Stimulated activated CD8-positive, alpha-beta memory T cell treated with anti-CD3 and anti-CD28 coated beads, Interleukin-2, amount 100 ng/mL, for 1 hour (primary cell): ENCODE measurements around the gene DENND2A.
"Not testable (repeated sequence)": the region's sequence is repeated elsewhere in the genome, so short reads cannot be mapped to it uniquely, and the experiment has no call there.

Experiments
- DNase-seq, 2 donors: peaks; one replicate each; pipeline ENCODE4 v3.0.0-alpha.2; 2020; ENCODE audit warnings: low read depth in 2 of 2

Gene DENND2A, protein sequence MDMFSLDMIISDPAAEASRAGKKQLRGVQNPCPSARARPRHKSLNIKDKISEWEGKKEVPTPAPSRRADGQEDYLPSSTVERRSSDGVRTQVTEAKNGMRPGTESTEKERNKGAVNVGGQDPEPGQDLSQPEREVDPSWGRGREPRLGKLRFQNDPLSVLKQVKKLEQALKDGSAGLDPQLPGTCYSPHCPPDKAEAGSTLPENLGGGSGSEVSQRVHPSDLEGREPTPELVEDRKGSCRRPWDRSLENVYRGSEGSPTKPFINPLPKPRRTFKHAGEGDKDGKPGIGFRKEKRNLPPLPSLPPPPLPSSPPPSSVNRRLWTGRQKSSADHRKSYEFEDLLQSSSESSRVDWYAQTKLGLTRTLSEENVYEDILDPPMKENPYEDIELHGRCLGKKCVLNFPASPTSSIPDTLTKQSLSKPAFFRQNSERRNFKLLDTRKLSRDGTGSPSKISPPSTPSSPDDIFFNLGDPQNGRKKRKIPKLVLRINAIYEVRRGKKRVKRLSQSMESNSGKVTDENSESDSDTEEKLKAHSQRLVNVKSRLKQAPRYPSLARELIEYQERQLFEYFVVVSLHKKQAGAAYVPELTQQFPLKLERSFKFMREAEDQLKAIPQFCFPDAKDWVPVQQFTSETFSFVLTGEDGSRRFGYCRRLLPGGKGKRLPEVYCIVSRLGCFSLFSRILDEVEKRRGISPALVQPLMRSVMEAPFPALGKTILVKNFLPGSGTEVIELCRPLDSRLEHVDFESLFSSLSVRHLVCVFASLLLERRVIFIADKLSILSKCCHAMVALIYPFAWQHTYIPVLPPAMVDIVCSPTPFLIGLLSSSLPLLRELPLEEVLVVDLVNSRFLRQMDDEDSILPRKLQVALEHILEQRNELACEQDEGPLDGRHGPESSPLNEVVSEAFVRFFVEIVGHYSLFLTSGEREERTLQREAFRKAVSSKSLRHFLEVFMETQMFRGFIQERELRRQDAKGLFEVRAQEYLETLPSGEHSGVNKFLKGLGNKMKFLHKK

DNA sequence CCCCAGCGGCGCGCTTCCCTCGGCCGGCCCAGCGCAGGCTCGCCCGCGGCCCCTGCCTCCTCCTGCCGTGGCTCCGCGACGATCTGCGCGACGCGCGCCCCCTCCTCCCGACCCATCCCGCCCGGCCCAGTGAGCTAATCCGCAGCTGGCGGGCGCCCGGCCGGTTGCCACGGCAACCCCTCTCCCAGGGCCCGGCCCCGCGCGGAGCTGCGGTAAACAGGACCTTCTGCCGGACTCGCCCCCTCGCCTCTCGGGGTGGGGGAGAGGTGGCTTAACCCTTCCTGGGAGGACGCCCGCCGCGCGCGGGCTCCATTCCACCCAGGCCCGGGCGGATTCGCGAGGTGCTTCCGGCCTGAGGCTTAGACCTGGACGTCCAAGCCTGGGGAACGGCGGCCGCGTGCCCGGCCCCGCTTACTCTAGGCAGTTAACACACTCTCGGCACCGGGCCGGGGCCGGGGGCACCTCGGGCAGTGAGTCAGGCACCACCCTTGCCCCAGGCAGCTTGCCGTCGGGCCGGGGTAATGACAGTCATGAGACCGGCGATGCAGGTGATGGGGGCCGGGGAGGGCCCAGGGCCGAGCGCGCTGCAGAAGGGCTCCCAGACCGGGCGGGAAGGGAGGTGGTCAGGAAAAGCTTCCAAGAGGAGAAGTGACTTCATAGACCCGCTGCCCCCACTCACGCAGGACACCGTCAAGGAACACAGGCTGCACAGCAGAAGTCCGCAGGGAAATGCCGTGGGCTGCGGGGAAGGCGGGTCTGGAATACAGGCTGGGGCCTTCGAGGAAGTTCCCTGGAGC, at the start of gene DENND2A:
Gene DENND2A (minus strand): TSS at position 87 of the 797 bp plus-strand sequence. CDS start 38,416 bp downstream, outside the sequence.
- DNase-seq: no peak

DNA sequence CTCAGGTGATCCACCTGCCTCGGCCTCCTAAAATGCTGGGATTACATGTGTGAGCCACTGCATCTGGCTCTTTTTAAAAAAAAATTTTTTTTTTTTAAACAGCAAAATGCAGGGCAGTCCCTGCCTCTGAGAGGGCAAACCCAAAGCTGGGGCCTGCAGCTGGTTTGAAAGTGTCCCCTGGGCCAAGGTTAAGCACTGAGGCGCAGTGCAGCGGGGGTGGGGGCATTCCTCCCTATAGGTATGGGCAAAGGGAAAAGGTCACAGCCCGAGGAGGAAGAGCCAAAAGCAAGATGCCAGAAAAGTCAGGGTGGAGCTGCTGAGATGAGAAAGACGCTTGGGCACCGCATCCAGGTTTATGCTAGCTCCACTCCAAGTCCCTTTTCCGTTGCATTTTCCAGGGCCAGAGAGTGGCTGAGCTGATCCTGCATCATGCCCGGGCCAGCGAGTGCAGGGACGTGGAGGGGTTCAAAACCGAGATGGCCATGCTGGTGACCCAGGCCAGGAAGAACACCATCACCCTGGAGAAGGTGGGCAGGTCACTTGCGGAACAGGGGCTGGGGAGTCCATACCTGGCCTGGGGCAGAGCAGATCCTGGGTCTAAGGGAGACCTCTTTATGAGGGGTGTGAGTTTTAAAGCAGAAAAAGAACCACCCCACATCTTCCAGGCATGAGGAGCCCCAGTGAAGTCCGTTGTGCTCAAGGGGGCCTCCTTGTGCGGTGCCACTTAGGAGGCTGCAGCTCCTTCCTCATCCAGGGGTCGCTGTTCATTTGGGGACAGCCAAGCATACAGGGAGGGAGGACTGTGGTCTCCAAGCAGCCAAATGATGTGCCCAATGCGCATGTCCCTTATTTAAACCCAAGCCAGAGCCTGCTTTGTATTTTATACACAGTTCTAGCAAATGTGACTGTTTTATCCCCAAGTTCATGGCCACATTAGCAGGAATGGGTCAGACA, 48.9 kb upstream of the DENND2A start:
- DNase-seq: no peak

DNA sequence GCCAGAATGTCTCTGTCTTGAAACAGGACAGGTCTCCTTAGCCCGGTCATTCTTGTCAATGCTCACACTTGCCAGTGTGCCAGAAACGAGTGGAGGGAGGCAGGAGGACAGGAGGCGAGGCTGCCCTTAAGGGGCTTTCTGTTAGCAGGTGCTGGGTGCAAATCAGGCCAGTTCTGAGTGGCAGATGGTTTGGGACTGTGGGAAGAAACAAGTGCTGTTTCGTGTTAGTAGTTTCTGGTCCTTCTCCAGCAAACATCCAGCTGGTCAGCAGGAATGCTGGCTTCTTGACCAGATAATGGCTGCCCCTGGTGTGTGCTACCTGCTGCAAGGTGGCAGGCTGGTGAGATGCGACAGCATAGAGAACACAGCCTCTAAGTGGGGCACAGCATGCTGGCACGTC, 47.7 kb upstream of the DENND2A start:
- no peak for DNase-seq

DNA sequence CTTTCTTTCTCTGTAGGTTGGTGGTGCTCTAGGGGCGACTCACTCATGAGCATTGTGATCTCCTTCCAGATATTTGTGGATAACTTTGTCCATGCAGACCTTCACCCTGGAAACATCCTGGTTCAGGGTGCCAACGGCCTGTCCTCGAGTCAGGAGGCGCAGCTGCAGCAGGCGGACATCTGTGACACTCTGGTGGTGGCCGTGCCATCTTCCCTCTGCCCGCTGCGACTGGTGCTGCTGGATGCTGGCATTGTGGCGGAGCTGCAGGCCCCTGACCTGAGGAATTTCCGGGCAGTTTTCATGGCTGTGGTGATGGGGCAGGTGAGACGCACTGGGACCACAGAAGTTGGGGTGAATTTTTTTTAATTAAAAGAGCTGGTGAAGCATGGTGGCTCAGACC, 46.3 kb upstream of the DENND2A start:
- no peak for DNase-seq

DNA sequence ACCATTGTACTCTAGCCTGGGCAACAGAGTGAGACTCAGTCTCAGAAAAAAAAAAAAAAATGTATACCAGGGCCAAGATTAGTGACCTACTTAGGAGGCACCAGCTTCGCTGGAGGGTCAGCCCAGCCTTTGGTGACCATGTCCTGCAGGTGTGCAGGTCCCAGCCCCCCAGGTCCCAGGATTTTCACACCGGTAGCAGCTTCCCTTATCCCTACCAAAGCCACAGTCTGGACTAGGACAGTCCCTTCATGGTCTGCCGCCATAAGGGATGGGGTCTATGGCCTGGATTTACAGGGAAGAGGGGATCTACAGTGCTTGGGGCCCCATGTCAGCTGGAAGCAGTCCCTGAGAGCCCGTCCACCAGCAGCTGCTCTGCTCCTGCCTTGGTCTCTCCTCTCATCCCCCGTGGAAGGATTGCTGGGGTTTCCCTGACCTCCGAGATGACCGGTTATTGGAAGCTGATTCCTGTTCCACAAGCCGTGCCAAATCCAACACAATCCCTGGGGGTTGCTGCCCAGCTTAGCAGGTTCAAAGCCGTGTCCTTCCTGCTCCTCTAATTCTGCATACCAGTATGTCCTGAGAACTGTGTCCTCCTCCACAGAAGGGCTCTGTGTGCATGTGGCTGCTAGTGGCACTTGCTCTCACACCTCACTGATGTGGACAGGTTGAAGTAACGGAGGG, 44.9 kb upstream of the DENND2A start:
- no peak for DNase-seq

DNA sequence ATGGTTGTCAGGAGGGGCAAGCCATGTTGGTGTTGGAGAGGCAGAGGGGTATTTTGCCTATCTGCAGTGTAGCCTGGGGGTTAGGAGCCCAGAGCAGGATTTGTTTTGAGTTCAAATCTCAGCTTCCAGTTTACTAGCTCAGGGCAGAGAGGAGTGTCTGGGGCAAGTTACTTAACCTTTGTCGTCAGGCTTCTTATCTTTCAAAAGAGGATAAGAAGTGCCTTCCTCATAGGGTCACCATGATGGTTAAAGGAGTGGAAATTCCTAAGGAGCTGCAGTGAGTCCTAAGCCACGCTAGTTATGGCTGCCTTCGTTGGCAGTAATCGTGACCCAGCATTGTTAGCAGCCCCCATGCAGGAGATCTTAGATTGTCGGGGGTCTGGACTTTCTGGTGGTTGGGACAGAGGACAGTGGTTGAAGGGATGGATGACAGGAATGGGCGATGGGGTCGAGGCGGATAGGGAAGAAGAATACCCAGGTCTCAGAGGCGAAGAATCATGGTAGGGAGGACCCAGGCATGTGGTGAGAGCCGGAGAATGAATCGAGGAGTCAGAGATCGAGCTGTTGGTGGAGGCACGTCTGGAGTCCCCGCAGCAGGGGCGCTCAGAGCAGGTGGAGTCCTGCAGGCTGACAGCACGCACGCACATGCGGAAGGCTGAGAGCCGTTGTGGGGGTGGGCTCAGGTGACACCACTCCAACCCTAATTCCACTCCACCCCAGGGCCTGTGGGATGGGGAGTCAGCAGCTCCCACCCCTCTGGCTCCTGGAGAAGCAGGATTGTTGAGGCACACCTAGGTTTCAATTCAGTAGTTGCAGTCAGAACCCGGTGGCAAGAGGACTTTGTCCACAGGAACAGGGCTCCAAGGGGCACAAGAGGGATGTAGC, 43.7 kb upstream of the DENND2A start:
- DNase-seq: no peak

DNA sequence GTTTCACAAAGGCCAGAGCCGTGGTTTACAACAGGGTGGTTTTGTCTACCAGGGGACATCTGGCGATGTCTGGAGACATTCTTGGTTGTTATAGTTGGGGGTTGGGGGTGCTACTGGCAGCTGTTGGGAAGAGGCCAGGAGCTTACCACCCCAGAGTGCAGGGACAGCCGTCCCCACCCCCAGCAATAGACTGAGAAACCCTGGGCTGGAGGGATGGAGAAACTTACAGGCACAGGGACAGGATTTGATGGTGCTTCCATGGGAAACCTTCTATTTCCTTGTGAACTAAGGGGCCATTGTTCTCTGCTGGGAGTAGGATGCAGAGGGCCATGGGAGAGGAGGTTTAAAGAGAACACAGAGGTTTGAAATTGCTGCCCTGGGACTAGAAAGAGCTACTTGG, 43.0 kb upstream of the DENND2A start:
- DNase-seq: no peak

DNA sequence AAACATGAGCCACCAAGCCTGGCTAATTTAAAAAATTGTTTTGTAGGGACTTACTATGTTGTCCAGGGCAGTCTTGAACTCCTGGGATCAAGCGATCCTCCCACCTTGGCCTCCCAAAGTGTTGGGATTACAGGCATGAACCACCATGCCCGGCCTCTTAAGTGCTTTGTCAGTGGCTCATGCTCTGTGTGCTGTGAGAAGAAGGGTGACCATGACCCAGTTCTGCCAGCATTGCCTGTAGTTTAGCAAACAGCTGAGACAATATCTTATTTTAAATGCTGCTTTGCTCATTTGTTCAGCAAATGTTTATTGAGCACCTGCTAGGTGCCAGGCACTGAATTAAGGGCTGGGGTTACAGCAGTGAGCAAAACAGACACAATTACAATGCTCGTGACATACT, 41.2 kb upstream of the DENND2A start:
- no peak for DNase-seq

DNA sequence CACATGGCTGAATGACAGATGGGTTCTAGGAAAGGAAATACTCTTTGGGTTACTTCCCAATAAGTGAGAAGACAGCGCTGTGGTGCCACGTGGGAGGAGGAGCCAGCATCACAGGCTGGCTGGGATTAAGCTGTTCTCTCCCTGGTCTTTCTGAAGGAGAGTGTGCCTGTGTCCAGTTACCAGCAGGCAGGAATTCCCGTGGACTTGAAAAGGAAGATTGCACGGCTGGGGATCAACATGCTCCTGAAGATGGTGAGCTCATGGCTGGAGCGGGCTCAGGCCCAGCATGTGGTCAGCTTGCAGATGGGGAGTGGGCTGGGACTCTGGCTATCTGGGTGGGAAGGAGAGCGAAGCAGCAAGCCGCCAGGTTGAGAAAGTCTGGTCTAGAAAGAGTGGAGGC, 40.3 kb upstream of the DENND2A start:
- no peak for DNase-seq

DNA sequence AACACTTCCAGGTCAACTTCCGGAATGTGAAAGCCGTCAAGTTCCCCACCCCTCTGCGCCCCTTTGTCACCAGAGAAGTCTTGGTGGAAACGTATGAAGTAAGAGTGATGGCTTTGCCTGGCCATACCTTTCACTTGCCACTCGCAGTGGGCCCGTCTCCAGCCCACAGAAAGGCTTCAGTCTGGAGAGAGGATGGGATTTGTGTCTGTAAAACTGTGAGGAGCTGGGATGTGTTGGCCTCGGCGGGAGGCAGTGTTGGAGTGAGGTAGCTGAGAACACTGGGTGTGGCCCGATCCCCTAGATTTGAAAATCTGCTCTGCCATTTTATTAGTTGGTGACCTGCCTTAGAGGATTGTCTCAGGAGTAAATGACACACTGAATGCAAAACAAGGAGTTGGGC, 38.6 kb upstream of the DENND2A start:
- no peak for DNase-seq

DNA sequence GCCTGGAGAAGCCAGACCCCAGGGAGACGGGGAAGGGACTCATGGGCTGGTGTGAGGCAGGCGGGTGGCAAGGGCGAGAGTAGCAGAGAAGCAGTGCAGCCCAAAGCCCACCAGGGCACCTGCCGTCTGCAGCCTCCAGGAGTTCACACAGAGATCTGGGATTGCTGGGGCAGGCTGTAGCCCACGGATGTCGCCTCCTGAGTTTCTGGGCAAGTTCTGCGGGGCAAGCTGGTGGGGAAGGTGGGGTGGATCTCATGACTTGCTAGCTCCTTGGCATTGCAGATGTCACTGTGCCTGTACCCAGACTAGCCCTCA, 38.2 kb upstream of the DENND2A start:
- DNase-seq: no peak

DNA sequence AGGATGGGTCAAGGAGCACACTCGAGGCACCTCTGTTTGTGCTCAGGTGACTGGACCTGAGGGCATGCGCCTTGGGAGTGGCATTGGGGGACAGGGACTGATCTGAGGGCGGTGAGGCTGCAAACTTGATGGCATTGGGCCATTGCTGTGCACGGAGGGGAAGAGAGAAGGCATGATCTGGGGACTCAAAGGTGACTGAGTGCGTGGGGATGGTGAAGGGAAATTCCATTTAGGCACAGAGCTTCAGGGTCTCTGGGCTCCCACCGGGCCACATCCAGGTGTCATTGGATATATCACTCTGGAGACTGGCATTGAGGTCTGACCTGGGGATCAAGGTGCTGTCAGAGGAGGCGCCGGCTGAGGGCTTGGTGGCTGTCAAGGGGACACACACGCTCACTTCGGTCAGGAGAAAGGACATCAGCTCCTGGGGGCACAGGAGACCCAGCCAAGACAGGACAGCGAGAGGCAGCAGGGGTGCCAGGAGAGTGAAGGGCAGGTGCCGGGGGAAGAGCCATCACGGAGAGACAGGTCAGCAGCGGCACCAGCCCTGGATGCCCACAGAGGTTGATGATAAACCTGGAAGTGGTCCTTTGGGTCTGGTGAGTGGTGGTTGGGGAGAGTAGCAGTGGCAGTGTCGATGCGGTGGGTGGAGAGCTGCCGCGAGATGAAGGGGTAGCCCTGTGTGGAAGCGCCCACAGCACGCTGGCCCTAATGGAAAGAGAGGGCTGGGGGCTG, 37.6 kb upstream of the DENND2A start:
- DNase-seq: no peak

DNA sequence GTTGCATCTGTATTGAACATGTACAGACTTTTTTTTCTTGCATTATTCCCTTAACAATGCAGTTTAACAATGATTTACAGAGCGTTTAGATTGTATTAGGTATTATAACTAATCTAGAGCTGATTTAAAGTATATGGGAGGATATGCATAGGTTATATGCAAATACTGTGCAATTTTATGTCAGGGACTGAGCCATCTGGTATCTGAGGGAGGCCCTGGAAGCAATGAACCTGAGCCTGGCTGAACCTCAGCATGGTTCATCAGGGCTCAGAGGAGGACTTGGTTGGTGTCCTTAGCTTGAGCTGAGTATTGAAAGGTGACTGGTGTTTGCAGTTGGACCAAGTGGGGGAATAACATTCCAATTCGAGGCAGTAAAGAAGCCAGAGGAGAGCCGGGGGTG, 36.9 kb upstream of the DENND2A start:
- DNase-seq: no peak

DNA sequence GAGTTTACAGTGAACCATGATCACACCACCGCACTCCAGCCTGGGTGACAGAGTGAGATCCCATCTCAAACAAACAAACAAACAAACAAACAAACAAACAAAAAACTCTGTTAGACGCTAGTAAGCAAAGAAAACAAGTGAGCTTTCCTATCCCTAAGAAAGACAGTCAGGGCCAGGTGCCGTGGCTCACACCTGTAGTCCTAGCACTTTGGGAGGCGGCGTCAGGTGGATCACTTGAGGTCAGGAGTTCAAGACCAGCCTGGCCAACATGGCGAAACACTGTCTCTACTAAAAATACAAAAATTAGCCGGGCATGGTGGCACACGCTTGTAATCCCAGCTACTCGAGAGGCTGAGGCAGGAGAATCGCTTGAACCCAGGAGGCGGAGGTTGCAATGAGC, 36.3 kb upstream of the DENND2A start:
- DNase-seq: not testable (repeated sequence)

DNA sequence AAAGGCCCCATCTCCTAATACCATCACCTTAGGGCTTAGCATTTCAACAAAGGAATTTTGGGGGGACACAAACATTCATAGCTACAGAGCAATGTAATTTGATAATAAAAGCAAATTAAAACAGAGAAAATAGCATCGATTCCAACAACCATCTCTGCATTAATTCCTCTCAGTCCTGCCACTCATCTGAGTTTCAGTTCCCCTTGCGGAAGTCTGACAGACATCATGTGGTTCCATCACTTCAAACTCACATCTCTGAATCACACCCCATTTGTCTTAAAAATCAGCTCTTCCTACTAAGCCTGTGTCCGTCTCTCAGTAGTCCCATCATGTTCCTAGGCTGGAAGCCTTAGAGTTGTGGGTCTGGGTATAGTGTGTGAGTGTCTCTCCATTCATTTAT, 35.7 kb upstream of the DENND2A start:
- DNase-seq: no peak

DNA sequence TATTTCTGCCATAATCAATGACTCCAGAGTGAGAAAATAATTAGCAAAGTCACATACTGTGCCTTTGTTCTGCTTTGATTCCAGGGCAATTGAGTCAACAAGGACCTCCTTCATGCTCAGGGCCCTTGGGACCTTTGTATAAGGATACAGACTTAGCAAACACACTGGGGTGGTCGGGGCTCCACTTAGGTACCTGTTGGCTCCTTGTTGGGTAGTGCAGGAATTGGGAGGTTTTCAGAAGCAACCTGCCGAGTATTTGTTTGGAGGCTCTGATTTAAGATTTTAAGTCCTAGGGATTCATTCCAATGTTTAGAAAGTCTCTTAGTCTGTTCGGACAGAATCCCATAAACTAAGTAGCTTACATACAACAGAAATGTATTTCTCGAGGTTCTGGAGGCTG, 35.1 kb upstream of the DENND2A start:
- no peak for DNase-seq

DNA sequence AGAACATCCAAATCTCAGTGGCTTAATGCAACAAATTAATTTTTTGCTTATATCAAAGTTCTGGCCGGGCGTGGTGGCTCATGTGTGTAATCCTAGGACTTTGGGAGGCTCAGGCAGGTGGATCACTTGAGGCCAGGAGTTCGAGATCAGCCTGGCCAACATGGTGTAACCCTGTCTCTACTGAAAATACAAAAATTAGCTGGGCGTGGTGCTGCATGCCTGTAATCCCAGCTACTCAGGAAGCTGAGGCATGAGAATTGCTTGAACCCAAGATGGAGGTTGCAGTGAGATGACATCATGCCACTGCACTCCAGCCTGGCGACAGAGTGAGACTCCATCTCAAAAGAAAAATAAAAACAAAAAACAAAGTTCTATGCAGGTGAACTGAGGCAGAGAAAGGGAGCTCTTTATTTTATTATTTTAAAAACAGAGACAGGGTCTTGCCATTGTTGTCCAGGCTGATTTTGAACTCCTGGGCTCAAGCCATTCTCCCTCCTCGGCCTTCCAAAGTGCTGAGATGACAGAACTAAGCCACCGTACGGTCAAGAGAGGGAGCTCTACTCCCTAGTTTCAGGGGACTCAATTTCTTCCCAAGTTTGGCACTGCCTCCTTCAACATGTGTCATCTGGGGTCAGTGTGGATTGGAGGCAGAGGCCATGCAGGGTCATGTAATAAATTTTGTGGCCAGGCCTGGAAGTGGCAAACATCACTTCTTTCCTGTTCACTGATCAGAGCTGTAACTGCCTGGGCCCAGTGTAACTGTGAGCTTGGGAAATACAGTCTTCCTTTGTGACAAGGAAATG, 34.5 kb upstream of the DENND2A start:
- DNase-seq: no peak

DNA sequence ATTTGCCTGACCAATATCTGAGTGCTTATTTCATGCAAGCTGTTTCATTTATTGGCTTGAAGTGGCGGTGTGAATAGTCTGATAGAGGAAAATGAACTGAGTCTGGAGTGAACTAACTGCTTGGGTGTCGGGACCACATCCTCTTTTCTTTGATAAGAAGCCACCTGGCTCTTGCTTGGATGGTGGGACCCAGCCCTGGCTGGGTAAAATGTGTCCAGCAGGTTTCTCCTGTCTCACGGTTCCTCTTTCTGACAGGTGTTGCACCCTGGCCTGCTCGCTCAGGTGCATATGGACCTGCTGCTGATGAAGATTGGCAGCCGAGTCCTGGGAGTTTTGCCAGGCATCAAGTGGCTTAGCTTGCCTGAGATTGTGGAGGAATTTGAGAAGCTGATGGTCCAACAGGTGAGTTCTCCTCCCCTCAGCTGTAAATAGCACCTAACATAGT, 33.8 kb upstream of the DENND2A start:
- DNase-seq: no peak
